Measurements from ENCODE around the gene HRAS. TPM values are rescaled to one million over a fixed set of nuclear protein-coding genes. Genes with fewer than 3 reads are reported as not detected.

Gene HRAS
- total RNA-seq, 4 donors from 2014 or later: 17.1 to 50.0 (median 37.6) TPM

- TF ChIP-seq POLR2A (IDR thresholded peaks at IDR 0.05): no peak
- TF ChIP-seq CTCF (IDR thresholded peaks at IDR 0.05 in 4 of 5, conservative IDR thresholded peaks at IDR 0.05 in 1 of 5): no peak
- Histone ChIP-seq H3K27ac (no peak overlapping the region), H3K36me3 (peaks cover 4 to 55% of the 10 kb centered on the region in 2 donors), H3K4me3 (no peak overlapping the region), H3K4me1 (peaks cover 23 to 34% of the 10 kb centered on the region in 2 donors), H3K9me3 (no peaks in the 10 kb centered on the region), H3K27me3 (no peaks in the 10 kb centered on the region)
- ATAC-seq (no peak), DNase-seq (no peak)
- in situ Hi-C loops (cut with MboI; ENCODE audit: low sequenced_read_pairs in 4 of 4) (no loop called here), intact Hi-C loops (cut with DNase I; ENCODE audit: low total_unique reads) (no loop called here)
Measured at GRCh38 chr11:501001-501682, 34.2 kb downstream of the HRAS start.

GRCh38 chr11:499201-500076 is 35.9 kb downstream of the HRAS start:
- ATAC-seq: no peak
- Histone ChIP-seq H3K4me1 (peaks cover 8 to 17% of the 10 kb centered on the region in 2 donors), H3K9me3 (no peaks in the 10 kb centered on the region), H3K27ac (no peak overlapping the region), H3K36me3 (peaks cover 4 to 69% of the 10 kb centered on the region in 2 donors), H3K4me3 (no peak overlapping the region), H3K27me3 (no peaks in the 10 kb centered on the region)
- TF ChIP-seq CTCF (IDR thresholded peaks at IDR 0.05 in 4 of 5, conservative IDR thresholded peaks at IDR 0.05 in 1 of 5): no peak
- no peak for TF ChIP-seq POLR2A (IDR thresholded peaks at IDR 0.05)
- in situ Hi-C loops (cut with MboI; ENCODE audit: low sequenced_read_pairs in 4 of 4): no loop called here
- intact Hi-C loops (cut with DNase I; ENCODE audit: low total_unique reads): no loop called here
- DNase-seq: no peak

GRCh38 chr11:498297-499181 is 36.8 kb downstream of the HRAS start:
- ATAC-seq: no peak
- no peak overlapping the region for H3K4me3 ChIP-seq
- H3K4me1 ChIP-seq: peaks cover 0 to 8% of the 10 kb centered on the region in 2 donors
- peaks cover 4 to 78% of the 10 kb centered on the region in 2 donors for H3K36me3 ChIP-seq
- H3K9me3 ChIP-seq: no peaks in the 10 kb centered on the region
- no peak overlapping the region for H3K27ac ChIP-seq
- intact Hi-C loops (cut with DNase I; ENCODE audit: low total_unique reads) (no loop called here), in situ Hi-C loops (cut with MboI; ENCODE audit: low sequenced_read_pairs in 4 of 4) (no loop called here)
- TF ChIP-seq CTCF (IDR thresholded peaks at IDR 0.05 in 4 of 5, conservative IDR thresholded peaks at IDR 0.05 in 1 of 5) (no peak), POLR2A (IDR thresholded peaks at IDR 0.05) (no peak)
- no peaks in the 10 kb centered on the region for H3K27me3 ChIP-seq
- DNase-seq: no peak

- H3K4me1 ChIP-seq: no peaks in the 10 kb centered on the region
- in situ Hi-C loops (cut with MboI; ENCODE audit: low sequenced_read_pairs in 4 of 4): no loop called here
- no peak for ATAC-seq
- no peaks in the 10 kb centered on the region for H3K27me3 ChIP-seq
- H3K36me3 ChIP-seq: peaks cover 4 to 81% of the 10 kb centered on the region in 2 donors
- no peaks in the 10 kb centered on the region for H3K9me3 ChIP-seq
- no peak overlapping the region for H3K27ac ChIP-seq
- intact Hi-C loops (cut with DNase I; ENCODE audit: low total_unique reads): no loop called here
- no peak overlapping the region for H3K4me3 ChIP-seq
- DNase-seq: no peak
- TF ChIP-seq POLR2A (IDR thresholded peaks at IDR 0.05) (no peak), CTCF (IDR thresholded peaks at IDR 0.05 in 4 of 5, conservative IDR thresholded peaks at IDR 0.05 in 1 of 5) (no peak)
Measured at GRCh38 chr11:497565-498296, 37.6 kb downstream of the HRAS start.
